T47D (cell line): ENCODE measurements around the gene STARD7.
"Not testable (repeated sequence)": the region's sequence is repeated elsewhere in the genome, so short reads cannot be mapped to it uniquely, and the experiment has no call there.

Experiments used
- DNase-seq, 2 experiments: peaks; one replicate each; pipeline versions ENCODE4 v3.0.0 to v3.0.0-alpha.2; 2011 to 2012; ENCODE audit warnings: low read depth in 1 of 2, low spot score in 1 of 2
- JUND ChIP-seq: IDR thresholded peaks from 2 replicates; pipeline ENCODE4 v1.6.1; 2012; ENCODE audit warnings: low read depth
- in situ Hi-C: cut with HindIII; loops from 2 replicates; pipeline ENCODE4 v1.10.0; 2016; ENCODE audit warnings: low sequenced_read_pairs, low pct_unique_long_range_greater_than_20kb

Gene STARD7

DNA sequence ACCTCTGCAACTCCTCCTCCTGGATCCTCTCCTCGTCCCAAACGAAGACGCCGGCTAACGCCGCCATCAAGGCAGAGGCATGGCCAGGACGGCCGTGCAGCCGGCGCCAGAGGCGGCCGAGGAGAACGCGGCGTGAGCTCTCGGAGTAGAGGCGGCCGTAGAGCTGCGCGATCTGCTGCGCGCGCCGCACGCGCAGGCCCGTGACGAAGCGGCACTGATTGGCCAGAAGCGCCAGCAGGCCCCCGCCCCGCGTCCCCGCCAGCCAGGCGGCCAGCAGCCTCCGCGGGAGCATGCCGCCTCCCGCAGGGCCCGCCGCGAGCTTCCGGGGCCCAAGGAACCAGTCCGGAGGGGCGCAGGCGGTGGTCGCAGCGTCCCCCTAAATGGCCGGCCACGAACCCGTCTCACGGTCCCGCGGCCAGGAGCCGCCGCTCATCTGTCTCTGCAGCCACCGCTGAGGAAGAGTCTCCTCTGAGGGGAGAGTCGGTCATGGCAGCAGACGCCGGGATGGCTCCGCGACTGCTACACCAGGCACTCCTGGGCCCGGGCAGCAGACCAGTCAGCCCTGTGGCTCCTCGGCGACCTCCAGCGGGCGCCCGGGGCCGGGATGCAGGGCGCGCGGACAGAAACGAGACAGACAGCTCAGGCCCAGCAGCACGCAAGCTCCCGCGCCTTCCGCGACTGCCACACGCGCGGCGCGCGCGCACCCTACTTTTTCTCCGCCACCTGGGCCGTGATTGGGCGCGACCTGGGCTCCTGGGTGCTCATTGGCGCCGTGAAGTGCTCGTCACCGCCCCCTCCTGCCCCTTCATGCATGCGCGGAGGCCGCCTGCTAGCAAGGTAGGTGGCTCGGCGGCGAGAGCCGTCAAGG is at the start of gene STARD7:
STARD7 (minus strand) TSS at position 685 of the 868 bp plus-strand sequence; CDS start at position 292, 393 bp downstream.
- in situ Hi-C loops = no loop called here
- peak; percentile 94 to 98 for DNase-seq

DNA sequence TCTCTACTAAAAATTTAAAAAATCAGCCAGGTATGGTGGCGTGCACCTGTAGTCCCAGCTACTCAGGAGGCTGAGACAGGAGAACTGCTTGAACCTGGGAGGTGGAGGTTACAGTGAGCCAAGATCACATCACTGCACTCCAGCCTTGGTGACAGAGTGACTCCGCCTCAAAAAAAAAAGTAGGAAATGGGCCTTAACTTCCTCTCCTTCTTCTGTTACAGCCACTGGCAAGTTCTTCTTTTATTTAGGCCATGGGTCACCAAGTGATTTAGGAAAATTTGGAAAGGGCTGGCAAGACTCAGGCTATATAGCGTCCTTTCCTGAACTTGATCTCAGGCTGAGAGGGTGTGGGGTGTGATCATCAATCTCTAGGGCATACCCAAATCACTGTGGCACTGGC is 49.1 kb upstream of the STARD7 start:
- DNase-seq, in situ Hi-C loops: not testable (repeated sequence)

More for the DNA sequence above, at the start of gene STARD7:
- TF ChIP-seq JUND = no peak

GRCh38 chr2:96256611-96257113 is 48.0 kb upstream of the STARD7 start:
- in situ Hi-C loops = no loop called here
- DNase-seq = no peak
- TF ChIP-seq JUND = no peak

- TF ChIP-seq JUND = no peak
- in situ Hi-C loops = no loop called here
- no peak for DNase-seq
Observed at GRCh38 chr2:96254571-96254970, 45.9 kb upstream of the STARD7 start.

- TF ChIP-seq JUND = no peak
- no peak for DNase-seq
- in situ Hi-C loops = no loop called here
Observed at GRCh38 chr2:96253006-96253405, 44.4 kb upstream of the STARD7 start.

DNA sequence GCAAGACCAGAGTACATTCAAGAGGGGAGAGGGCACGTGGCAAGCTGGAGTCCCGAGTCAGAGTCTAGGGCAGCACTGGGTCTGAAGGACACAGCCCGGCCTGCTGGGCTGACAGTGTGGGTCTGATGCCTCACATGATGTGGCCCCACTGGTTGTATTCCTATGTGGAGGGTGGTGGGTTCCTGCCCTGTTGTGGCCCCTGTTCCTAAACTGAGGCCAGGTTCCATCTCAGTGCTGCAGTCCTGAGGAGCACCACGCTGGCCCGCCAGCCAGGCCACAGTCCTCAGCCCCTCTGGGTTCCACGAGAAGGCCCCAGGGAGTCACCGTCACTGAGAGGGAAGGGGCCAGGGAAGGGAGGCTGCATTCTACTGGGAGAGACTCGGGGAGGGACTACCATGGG is 43.9 kb upstream of the STARD7 start:
- in situ Hi-C loops = no loop called here
- no peak for DNase-seq
- no peak for TF ChIP-seq JUND

DNA sequence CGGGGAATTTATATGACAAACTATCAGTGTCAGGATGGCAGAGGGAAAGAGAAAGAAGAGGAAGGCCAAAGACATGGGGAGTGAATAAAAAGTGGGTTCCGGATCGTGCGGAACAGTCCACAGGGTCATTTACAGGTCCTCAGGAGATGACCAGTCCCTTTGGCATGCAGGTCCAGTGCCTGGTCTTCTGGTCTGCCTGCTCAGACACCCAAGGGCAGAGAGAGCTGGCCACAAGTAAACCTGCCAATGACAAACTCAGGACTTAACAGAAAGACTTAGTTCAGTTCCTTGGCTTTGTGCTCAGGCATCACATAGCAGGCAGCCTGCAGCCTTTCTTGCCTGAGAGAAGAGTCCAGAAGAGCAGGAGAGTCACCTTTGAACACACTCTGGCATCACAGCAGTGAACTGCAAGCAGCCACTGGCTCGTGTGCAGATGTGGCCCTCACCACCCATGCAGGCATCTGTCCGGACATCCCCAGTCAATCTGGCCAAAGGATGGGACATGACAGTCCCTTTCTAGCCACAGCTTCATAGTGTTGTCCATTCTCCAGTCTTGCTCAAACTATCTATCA is 43.2 kb upstream of the STARD7 start:
- DNase-seq = peak; percentile 23 to 85
- TF ChIP-seq JUND = no peak
- in situ Hi-C loops = no loop called here

DNA sequence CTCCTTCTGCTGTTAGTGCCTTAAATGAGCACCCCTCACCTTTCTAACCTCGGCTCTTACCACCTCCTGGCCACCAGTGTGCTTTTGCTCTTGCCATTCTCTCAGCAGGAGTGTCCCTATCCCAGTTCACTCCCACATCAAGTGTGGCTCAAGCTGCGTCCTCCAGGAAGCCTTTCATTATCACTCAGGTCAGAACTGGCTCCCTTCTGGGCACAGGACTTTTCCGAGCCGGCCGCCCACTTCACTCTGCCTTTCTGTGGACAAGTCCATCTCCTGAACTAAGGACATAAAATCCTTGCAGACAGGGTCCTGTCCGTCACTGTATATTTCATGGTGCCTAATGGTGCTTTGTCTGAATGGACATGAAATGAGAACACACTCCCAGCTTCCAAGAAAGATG is 41.6 kb upstream of the STARD7 start:
- in situ Hi-C loops = no loop called here
- no peak for TF ChIP-seq JUND
- no peak for DNase-seq

- TF ChIP-seq JUND = no peak
- in situ Hi-C loops = no loop called here
- DNase-seq = no peak
Observed at GRCh38 chr2:96249654-96250053, 41.0 kb upstream of the STARD7 start.

- TF ChIP-seq JUND = no peak
- no peak for DNase-seq
- in situ Hi-C loops = no loop called here
Observed at GRCh38 chr2:96248624-96249023, 40.0 kb upstream of the STARD7 start.

DNA sequence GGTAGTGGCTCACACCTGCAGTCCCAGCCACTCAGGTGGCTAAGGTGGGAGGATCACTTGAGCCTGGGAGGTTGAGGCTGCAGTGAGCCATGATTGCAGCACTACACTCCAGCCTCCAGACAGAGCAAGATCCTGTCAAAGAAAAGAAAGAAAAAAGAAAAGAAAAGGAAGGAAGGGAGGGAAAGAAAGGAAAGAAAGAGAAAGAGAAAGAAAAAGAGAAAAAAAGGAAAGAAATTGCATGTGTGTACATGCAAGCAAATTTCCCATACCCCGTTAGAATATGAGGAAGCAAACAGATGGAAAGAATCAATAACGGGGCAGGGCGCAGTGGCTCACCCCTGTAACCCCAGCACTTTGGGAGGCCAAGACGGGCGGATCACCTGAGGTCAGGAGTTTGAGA is 39.3 kb upstream of the STARD7 start:
- in situ Hi-C loops = no loop called here
- TF ChIP-seq JUND = no peak

DNA sequence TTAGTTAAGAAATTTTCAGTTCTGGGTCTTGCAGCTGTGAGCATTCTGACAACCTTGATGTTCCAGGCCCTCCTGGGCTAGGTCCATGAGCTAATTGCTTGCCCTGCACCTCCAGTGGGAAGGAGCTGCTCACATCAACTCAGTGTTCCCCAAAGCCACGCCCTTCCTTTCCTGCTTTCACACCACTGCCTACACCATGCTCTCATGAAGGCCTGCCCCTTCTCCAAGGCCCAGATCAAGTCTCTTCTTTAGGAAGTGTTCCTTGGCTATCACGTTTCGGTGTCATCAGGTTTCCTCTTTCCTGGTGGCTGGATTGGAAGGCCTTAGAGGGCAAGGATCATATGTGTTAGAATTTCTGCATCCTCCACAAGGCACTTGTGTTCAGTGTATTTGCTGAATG is 38.4 kb upstream of the STARD7 start:
- DNase-seq = no peak

More for the DNA sequence above, 39.3 kb upstream of the STARD7 start:
- no peak for DNase-seq

More for the DNA sequence above, 38.4 kb upstream of the STARD7 start:
- in situ Hi-C loops = no loop called here
- no peak for TF ChIP-seq JUND
